GM18909 (cell line): ENCODE results near the gene FGFBP3.

ENCODE experiments used
- ATAC-seq: cut with Tn5 transposase; IDR thresholded peaks from one replicate; pipeline ENCODE4 v1.9.1; 2021; ENCODE audit warnings: mild to moderate bottlenecking; ENCODE audit not compliant: unreplicated experiment, poor library complexity

FGFBP3 gene

DNA sequence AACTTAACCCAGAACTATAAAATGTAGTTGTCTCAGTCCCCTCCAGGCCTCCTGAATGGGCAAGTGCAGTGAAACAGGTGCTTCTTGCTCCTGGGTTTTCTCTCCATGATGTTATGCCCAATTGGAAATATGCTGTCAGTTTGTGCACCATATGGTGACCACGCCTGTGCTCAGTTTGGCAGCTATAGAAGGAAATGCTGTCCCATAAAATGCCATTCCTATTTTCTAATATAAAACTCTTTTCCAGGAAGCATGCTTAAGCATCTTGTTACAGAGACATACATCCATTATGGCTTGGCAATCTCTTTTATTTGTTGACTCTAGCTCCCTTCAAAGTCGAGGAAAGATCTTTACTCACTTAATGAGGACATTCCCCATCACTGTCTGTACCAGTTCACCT, 45.2 kb downstream of the FGFBP3 start:
- ATAC-seq, result no peak

GRCh38 chr10:91860885-91861284, 48.4 kb downstream of the FGFBP3 start:
- ATAC-seq, result no peak

DNA sequence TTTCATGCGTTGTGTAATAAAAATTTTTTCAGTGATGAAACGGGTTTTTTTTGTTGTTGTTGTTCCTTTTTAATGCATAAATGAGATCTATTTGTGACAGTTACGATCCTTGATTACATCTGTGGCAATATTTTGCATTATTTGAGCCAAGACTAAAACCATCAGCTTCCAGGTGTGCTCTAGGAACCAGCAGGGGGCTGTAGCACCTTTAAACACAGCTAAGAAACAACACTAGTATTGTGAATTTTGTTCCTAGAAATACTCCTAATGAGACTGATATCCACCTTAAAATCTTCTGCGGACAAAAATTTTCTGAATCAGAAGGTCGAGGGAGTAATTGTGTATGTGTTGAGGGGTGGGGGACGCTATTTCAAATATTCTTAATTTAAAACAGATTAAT, 52.6 kb downstream of the FGFBP3 start:
- ATAC-seq, result no peak
